Measurements from ENCODE around the gene IL4I1.

The IL4I1 gene

DNA sequence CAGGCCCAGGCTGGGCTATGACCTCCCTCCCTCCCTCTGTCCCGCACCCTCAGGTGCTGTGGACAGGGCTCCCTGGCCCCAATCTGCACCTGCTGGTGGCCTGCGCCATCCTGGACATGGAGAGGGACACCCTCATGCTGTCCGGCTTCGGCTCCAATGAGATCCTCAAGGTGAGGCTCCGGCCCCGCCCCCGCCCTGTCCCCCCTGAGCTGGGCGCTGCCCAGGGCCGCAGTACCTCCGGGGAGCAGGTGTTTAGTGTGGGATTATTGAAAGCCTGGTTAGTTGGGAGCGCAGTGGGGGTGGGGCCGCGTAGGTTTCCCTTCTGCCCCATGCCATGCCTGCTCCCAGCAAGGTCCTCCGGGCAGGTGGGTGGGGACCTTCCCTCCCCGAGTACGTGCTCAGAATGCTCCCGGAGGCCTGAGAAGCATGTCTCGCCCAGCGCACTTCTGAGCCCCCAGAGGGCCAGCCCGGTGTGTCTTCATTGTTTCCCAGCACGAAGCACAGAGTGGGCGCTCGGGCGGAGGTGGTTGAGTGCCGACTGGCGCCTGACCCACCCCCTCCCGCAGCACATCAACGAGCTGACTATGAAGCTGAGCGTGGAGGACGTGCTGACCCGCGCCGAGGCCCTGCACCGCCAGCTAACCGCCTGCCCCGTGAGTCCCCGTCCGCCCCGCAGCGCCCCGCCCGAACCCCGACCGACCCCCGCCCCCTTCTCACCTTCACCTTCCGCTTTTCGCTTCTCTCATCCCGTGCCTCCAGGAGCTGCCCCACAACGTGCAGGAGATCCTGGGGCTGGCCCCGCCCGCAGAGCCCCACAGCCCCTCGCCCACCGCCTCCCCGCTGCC is 8.8 kb downstream of the IL4I1 start:
- H3K79me2 ChIP-seq (ENCODE audit: insufficient read depth, low read depth): no peaks in the 10 kb centered on the region
- no peaks in the 10 kb centered on the region for H4K20me1 ChIP-seq (ENCODE audit: insufficient read depth)
- no peak for TF ChIP-seq CTCF (conservative IDR thresholded peaks at IDR 0.05; ENCODE audit: low read depth, low read length)
- no peak overlapping the region for H2AFZ ChIP-seq (ENCODE audit: low read depth)
- no peak overlapping the region for H3K4me3 ChIP-seq (IDR thresholded peaks at IDR 0.05; ENCODE audit: insufficient read depth, low read depth, low read length)
- no peak overlapping the region; the same call in 1 of the 2 replicates for H3K4me2 ChIP-seq
- no peaks in the 10 kb centered on the region; the same call in 1 of the 2 replicates for H3K36me3 ChIP-seq (ENCODE audit: insufficient read depth)
- H3K4me1 ChIP-seq (ENCODE audit: low read depth, poor library complexity, severe bottlenecking): peaks cover 22% of the 10 kb centered on the region
- no peak overlapping the region for H3K9ac ChIP-seq
- no peak overlapping the region for H3K27ac ChIP-seq
- H3K27me3 ChIP-seq (ENCODE audit: insufficient read depth, low read depth): no peaks in the 10 kb centered on the region

DNA sequence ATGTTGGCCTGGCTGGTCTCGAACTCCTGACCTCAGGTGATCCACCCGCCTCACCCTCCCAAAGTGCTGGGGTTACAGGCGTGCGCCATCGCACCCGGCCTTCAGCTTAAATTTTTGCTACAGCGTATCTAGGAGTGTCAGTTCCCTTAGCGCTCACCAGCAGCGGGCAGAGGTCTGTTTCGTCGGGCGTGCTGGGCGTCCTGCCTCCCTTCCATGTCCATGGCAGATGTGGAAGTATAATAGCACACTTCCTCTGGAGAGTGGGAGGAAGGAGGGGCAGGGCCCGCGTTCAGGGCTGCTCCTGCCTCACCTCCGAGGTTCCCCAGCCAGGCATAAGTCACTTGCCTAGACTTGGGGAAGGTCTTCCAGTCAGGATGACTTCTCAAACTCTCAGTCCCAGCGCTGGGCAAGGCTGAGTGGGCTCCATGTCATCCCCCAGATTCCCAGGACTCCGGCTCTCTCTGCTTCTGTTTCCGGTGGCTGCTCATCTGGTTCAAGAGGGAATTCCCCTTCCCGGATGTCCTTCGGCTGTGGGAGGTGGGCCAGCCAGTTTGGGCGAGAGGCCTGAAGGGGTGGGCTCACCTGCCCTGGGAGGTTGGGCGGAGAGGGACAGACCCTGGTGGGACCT is 9.5 kb downstream of the IL4I1 start:
- no peak overlapping the region for H3K9ac ChIP-seq
- H3K4me2 ChIP-seq: no peak overlapping the region; the same call in 1 of the 2 replicates
- H4K20me1 ChIP-seq (ENCODE audit: insufficient read depth): no peaks in the 10 kb centered on the region
- no peaks in the 10 kb centered on the region; the same call in 1 of the 2 replicates for H3K36me3 ChIP-seq (ENCODE audit: insufficient read depth)
- no peak overlapping the region for H3K27ac ChIP-seq
- no peak overlapping the region for H3K4me3 ChIP-seq (IDR thresholded peaks at IDR 0.05; ENCODE audit: insufficient read depth, low read depth, low read length)
- TF ChIP-seq CTCF (conservative IDR thresholded peaks at IDR 0.05; ENCODE audit: low read depth, low read length): no peak
- peaks cover 22% of the 10 kb centered on the region for H3K4me1 ChIP-seq (ENCODE audit: low read depth, poor library complexity, severe bottlenecking)
- no peak overlapping the region for H2AFZ ChIP-seq (ENCODE audit: low read depth)
- no peaks in the 10 kb centered on the region for H3K27me3 ChIP-seq (ENCODE audit: insufficient read depth, low read depth)
- no peaks in the 10 kb centered on the region for H3K79me2 ChIP-seq (ENCODE audit: insufficient read depth, low read depth)

DNA sequence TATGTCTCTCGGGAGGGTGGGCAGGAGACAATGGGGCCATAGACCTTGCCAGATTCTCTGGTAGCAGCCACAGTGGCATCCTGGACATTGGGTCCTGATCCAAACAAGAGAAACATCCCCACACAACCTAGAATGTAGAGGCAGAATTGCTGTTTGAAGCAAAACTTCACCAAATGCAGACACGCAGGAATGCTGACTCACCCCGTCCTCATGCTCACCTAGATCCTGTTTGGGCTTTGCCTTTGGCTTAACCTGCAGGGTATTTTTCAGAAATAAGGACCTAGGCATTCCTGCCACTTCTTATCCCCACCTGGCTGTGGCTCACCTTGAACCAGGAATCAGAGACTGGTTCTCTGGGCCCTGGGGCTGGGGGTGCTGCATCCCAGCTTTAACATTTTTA is 11.9 kb downstream of the IL4I1 start:
- TF ChIP-seq CTCF (conservative IDR thresholded peaks at IDR 0.05; ENCODE audit: low read depth, low read length): no peak
- Histone ChIP-seq H3K9ac (no peak overlapping the region), H3K36me3 (ENCODE audit: insufficient read depth) (no peaks in the 10 kb centered on the region; the same call in 1 of the 2 replicates), H3K4me1 (ENCODE audit: low read depth, poor library complexity, severe bottlenecking) (peaks cover 14% of the 10 kb centered on the region), H3K27me3 (ENCODE audit: insufficient read depth, low read depth) (no peaks in the 10 kb centered on the region), H4K20me1 (ENCODE audit: insufficient read depth) (no peaks in the 10 kb centered on the region), H3K4me3 (IDR thresholded peaks at IDR 0.05; ENCODE audit: insufficient read depth, low read depth, low read length) (no peak overlapping the region), H2AFZ (ENCODE audit: low read depth) (no peak overlapping the region), H3K79me2 (ENCODE audit: insufficient read depth, low read depth) (no peaks in the 10 kb centered on the region), H3K27ac (peak overlapping the region; percentile 13; the same call in 1 of the 2 replicates), H3K4me2 (no peak overlapping the region)

DNA sequence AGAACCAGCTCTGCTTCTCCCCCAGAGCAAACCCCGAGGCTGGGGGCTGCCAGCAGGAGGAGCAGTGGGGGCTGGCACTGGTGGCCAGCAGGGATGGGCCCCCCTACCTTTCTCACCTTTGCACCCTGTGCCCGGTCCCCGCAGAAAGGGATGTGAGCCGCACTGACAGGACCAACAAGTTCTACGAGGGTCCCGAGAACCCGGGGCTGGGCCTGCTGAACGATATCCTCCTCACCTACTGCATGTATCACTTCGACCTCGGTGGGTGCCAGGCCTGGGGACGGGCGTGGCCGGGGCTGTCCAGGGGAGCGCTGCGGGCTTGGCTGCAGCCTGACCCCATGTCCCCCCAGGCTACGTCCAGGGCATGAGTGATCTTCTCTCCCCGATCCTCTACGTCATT is 12.6 kb downstream of the IL4I1 start:
- Histone ChIP-seq H3K4me2 (no peak overlapping the region), H3K27me3 (ENCODE audit: insufficient read depth, low read depth) (no peaks in the 10 kb centered on the region), H2AFZ (ENCODE audit: low read depth) (no peak overlapping the region), H3K9ac (no peak overlapping the region), H3K4me1 (ENCODE audit: low read depth, poor library complexity, severe bottlenecking) (peaks cover 11% of the 10 kb centered on the region), H3K4me3 (IDR thresholded peaks at IDR 0.05; ENCODE audit: insufficient read depth, low read depth, low read length) (no peak overlapping the region), H4K20me1 (ENCODE audit: insufficient read depth) (no peaks in the 10 kb centered on the region), H3K36me3 (ENCODE audit: insufficient read depth) (no peaks in the 10 kb centered on the region; the same call in 1 of the 2 replicates), H3K27ac (no peak overlapping the region), H3K79me2 (ENCODE audit: insufficient read depth, low read depth) (no peaks in the 10 kb centered on the region)
- TF ChIP-seq CTCF (conservative IDR thresholded peaks at IDR 0.05; ENCODE audit: low read depth, low read length): no peak

All from KMS-11 (cell line).